MM.1S (cell line): Measurements from ENCODE around the gene KRTAP1-4.

Source experiments
- DNase-seq: peaks from one replicate; pipeline ENCODE4 v3.0.0-alpha.2; 2015
- H2AFZ ChIP-seq: fragments of 300-600 bp; sonication (generic); 2 replicates; pipeline ENCODE4 v1.6.0; 2016; ENCODE audit warnings: antibody characterized with exemption, low read length
- H3F3A ChIP-seq: fragments of 300-600 bp; sonication (generic); 2 replicates; pipeline ENCODE4 v1.6.1; 2016; ENCODE audit warnings: mild to moderate bottlenecking, antibody characterized with exemption, low read length, moderate library complexity, mixed read lengths; ENCODE audit not compliant: insufficient read depth
- H3K27ac ChIP-seq: fragments of 300-600 bp; sonication (generic); 2 replicates; pipeline ENCODE4 v1.5.1; 2016; ENCODE audit warnings: mild to moderate bottlenecking, low read length
- H3K27me3 ChIP-seq: fragments of 300-600 bp; sonication (generic); replicated peaks from 2 replicates; pipeline ENCODE4 v1.6.0; 2016; ENCODE audit warnings: low read length; ENCODE audit not compliant: insufficient read depth
- H3K36me3 ChIP-seq: fragments of 300-600 bp; sonication (generic); replicated peaks from 2 replicates; pipeline ENCODE4 v1.6.1; 2016; ENCODE audit warnings: mild to moderate bottlenecking, low read length, mixed read lengths; ENCODE audit not compliant: insufficient read depth
- H3K4me1 ChIP-seq: fragments of 300-600 bp; sonication (generic); 2 replicates; pipeline ENCODE4 v1.6.1; 2016; ENCODE audit warnings: low read length, mixed read lengths
- H3K4me2 ChIP-seq: fragments of 300-600 bp; sonication (generic); 2 replicates; pipeline ENCODE4 v1.6.0; 2016; ENCODE audit warnings: low read depth, low read length
- H3K4me3 ChIP-seq: fragments of 300-600 bp; sonication (generic); 2 replicates; pipeline ENCODE4 v1.5.1; 2016; ENCODE audit warnings: low read length, mixed read lengths
- H3K79me2 ChIP-seq: fragments of 300-600 bp; sonication (generic); 2 replicates; pipeline ENCODE4 v1.6.1; 2016; ENCODE audit warnings: mixed run types, low read length, mixed read lengths
- H3K9ac ChIP-seq: fragments of 300-600 bp; sonication (generic); 2 replicates; pipeline ENCODE4 v1.6.1; 2016; ENCODE audit warnings: low read length, mixed read lengths
- H3K9me2 ChIP-seq: fragments of 300-600 bp; sonication (generic); replicated peaks from 2 replicates; pipeline ENCODE4 v1.6.1; 2016; ENCODE audit warnings: mild to moderate bottlenecking, low read length, mixed read lengths; ENCODE audit not compliant: insufficient read depth
- H3K9me3 ChIP-seq: fragments of 300-600 bp; sonication (generic); replicated peaks from 2 replicates; pipeline ENCODE4 v1.6.1; 2016; ENCODE audit warnings: mild to moderate bottlenecking, low read length, mixed read lengths; ENCODE audit not compliant: insufficient read depth
- H4K20me1 ChIP-seq: fragments of 300-600 bp; sonication (generic); 2 replicates; pipeline ENCODE4 v1.6.1; 2016; ENCODE audit warnings: mild to moderate bottlenecking, low read length, moderate library complexity, mixed read lengths; ENCODE audit not compliant: insufficient read depth
- CTCF ChIP-seq: fragments of 300-600 bp; sonication (generic); IDR thresholded peaks from 2 replicates; pipeline ENCODE4 v1.5.1; 2016; ENCODE audit warnings: antibody characterized with exemption, low read length, mixed read lengths
- EZH2 ChIP-seq: fragments of 300-600 bp; sonication (generic); optimal IDR thresholded peaks from 2 replicates; pipeline ENCODE3; 2017; ENCODE audit warnings: low read depth, mild to moderate bottlenecking, antibody characterized with exemption, low read length, mixed read lengths
- EZH2phosphoT487 ChIP-seq: fragments of 300-600 bp; sonication (generic); IDR thresholded peaks from 2 replicates; pipeline ENCODE4 v1.6.1; 2018; ENCODE audit warnings: antibody characterized with exemption, low read length

Gene KRTAP1-4

GRCh38 chr17:41019415-41019814 is 10.6 kb downstream of the KRTAP1-4 start:
- no peak for DNase-seq
- no peak overlapping the region for H3K4me3 ChIP-seq
- no peaks in the 10 kb centered on the region for H3K79me2 ChIP-seq
- H3K4me1 ChIP-seq, result no peaks in the 10 kb centered on the region
- no peak overlapping the region for H3K4me2 ChIP-seq
- H3K9me2 ChIP-seq, result no peaks in the 10 kb centered on the region
- no peaks in the 10 kb centered on the region for H3K9me3 ChIP-seq
- H2AFZ ChIP-seq, result no peak overlapping the region
- TF ChIP-seq EZH2, result no peak
- no peak for TF ChIP-seq CTCF
- no peak for TF ChIP-seq EZH2phosphoT487
- H3K27ac ChIP-seq, result no peak overlapping the region
- H4K20me1 ChIP-seq, result no peaks in the 10 kb centered on the region
- H3K9ac ChIP-seq, result no peak overlapping the region
- H3K27me3 ChIP-seq, result no peaks in the 10 kb centered on the region
- H3K36me3 ChIP-seq, result no peaks in the 10 kb centered on the region
- no peaks in the 10 kb centered on the region for H3F3A ChIP-seq

GRCh38 chr17:41018541-41018940 is 11.5 kb downstream of the KRTAP1-4 start:
- no peaks in the 10 kb centered on the region for H3K4me1 ChIP-seq
- H3K9me3 ChIP-seq, result no peaks in the 10 kb centered on the region
- H3K27me3 ChIP-seq, result no peaks in the 10 kb centered on the region
- H3K79me2 ChIP-seq, result no peaks in the 10 kb centered on the region
- H3K9ac ChIP-seq, result no peak overlapping the region
- no peak overlapping the region for H3K4me3 ChIP-seq
- no peak for DNase-seq
- no peaks in the 10 kb centered on the region for H3F3A ChIP-seq
- H2AFZ ChIP-seq, result no peak overlapping the region
- H3K9me2 ChIP-seq, result no peaks in the 10 kb centered on the region
- no peaks in the 10 kb centered on the region for H4K20me1 ChIP-seq
- no peak overlapping the region for H3K27ac ChIP-seq
- H3K4me2 ChIP-seq, result no peak overlapping the region
- TF ChIP-seq CTCF (no peak), EZH2 (no peak), EZH2phosphoT487 (no peak)
- no peaks in the 10 kb centered on the region for H3K36me3 ChIP-seq

GRCh38 chr17:41016578-41017215 is 13.3 kb downstream of the KRTAP1-4 start:
- Histone ChIP-seq H3F3A (no peaks in the 10 kb centered on the region), H3K4me1 (no peaks in the 10 kb centered on the region), H4K20me1 (no peaks in the 10 kb centered on the region), H3K36me3 (no peaks in the 10 kb centered on the region), H3K9me2 (no peaks in the 10 kb centered on the region; the same call in 1 of the 2 replicates), H3K27ac (no peak overlapping the region), H3K79me2 (no peaks in the 10 kb centered on the region), H3K4me3 (no peak overlapping the region), H2AFZ (no peak overlapping the region), H3K27me3 (no peaks in the 10 kb centered on the region), H3K9ac (no peak overlapping the region), H3K9me3 (no peaks in the 10 kb centered on the region), H3K4me2 (no peak overlapping the region)
- no peak for DNase-seq
- TF ChIP-seq EZH2 (no peak), EZH2phosphoT487 (no peak), CTCF (no peak)
